WTC11 (cell line): Measurements from ENCODE around the gene ATXN10. TPM values are rescaled to one million over a fixed set of nuclear protein-coding genes. Genes with fewer than 3 reads are reported as not detected.

Experiments used
- ATAC-seq: fragments of 200-7000 bp; cut with Tn5 transposase; 2 replicates; pipeline ENCODE4 v1.10.0; 2021; ENCODE audit warnings: mild to moderate bottlenecking, moderate library complexity
- CTCF ChIA-PET: fragments of 300-600 bp; sonication (Branson Sonifier 250); formaldehyde crosslinking; loops from one replicate; lab custom pipeline; 2021; ENCODE audit warnings: antibody characterized with exemption; lab: Charles Lee
- POLR2A ChIA-PET: fragments of 350-600 bp; sonication (Branson Sonifier 250); formaldehyde crosslinking; loops from one replicate; lab custom pipeline; 2021; ENCODE audit warnings: antibody characterized with exemption; lab: Charles Lee
- DNase-seq: peaks from one replicate; pipeline ENCODE4 v3.0.0; 2021; ENCODE audit warnings: low spot score
- H3K27ac Mint-ChIP-seq: 2 replicates; pipeline ENCODE4 v1.8.0; 2021; ENCODE audit warnings: mixed read lengths
- H3K27me3 Mint-ChIP-seq: 2 replicates; pipeline ENCODE4 v1.8.0; 2021; ENCODE audit warnings: low read depth, mild to moderate bottlenecking, moderate library complexity, mixed read lengths
- H3K36me3 Mint-ChIP-seq: 2 replicates; pipeline ENCODE4 v1.8.0; 2021; ENCODE audit warnings: mixed read lengths
- H3K4me1 Mint-ChIP-seq: 2 replicates; pipeline ENCODE4 v1.8.0; 2022; ENCODE audit warnings: mixed read lengths
- H3K4me3 Mint-ChIP-seq: 2 replicates; pipeline ENCODE4 v1.8.0; 2021; ENCODE audit warnings: mild to moderate bottlenecking, moderate library complexity, mixed read lengths
- H3K9me3 Mint-ChIP-seq: 2 replicates; pipeline ENCODE4 v1.8.0; 2021; ENCODE audit warnings: mixed read lengths
- ARID4B ChIP-seq: sonication (generic); formaldehyde crosslinking; IDR thresholded peaks from 2 replicates; pipeline ENCODE4 v1.8.0; 2023; ENCODE audit warnings: missing genetic modification reagents, mild to moderate bottlenecking, borderline replicate concordance
- CREB1 ChIP-seq: sonication (generic); formaldehyde crosslinking; IDR thresholded peaks from 2 replicates; pipeline ENCODE4 v1.8.0; 2023; ENCODE audit warnings: mild to moderate bottlenecking, missing genetic modification reagents
- ELF4 ChIP-seq: sonication (generic); formaldehyde crosslinking; IDR thresholded peaks from 2 replicates; pipeline ENCODE4 v1.8.1; 2022; ENCODE audit warnings: low read depth, mild to moderate bottlenecking, moderate library complexity, missing genetic modification reagents
- ETV6 ChIP-seq: sonication (generic); formaldehyde crosslinking; IDR thresholded peaks from 2 replicates; pipeline ENCODE4 v1.8.1; 2022; ENCODE audit warnings: mild to moderate bottlenecking, missing genetic modification reagents
- GRHL2 ChIP-seq: fragments of 250-450 bp; sonication (Bioruptor Pico); IDR thresholded peaks from 2 replicates; pipeline ENCODE4 v1.8.0; 2022; ENCODE audit warnings: mild to moderate bottlenecking, moderate library complexity; ENCODE audit not compliant: insufficient replicate concordance, severe bottlenecking
- JUN ChIP-seq: sonication (generic); formaldehyde crosslinking; IDR thresholded peaks from 2 replicates; pipeline ENCODE4 v1.8.0; 2023; ENCODE audit warnings: mild to moderate bottlenecking, missing genetic modification reagents
- MYBL2 ChIP-seq: sonication (generic); formaldehyde crosslinking; IDR thresholded peaks from 2 replicates; pipeline ENCODE4 v1.8.1; 2023; ENCODE audit warnings: mild to moderate bottlenecking, moderate library complexity, missing genetic modification reagents
- NFATC4 ChIP-seq: fragments of 250-450 bp; sonication (Bioruptor Pico); IDR thresholded peaks from 2 replicates; pipeline ENCODE4 v1.9.0; 2021; ENCODE audit warnings: mild to moderate bottlenecking
- SMAD4 ChIP-seq: sonication (generic); formaldehyde crosslinking; IDR thresholded peaks from 2 replicates; pipeline ENCODE4 v1.8.0; 2022; ENCODE audit warnings: mild to moderate bottlenecking, missing genetic modification reagents
- TEAD4 ChIP-seq: sonication (generic); formaldehyde crosslinking; IDR thresholded peaks from 2 replicates; pipeline ENCODE4 v1.8.0; 2022; ENCODE audit warnings: mild to moderate bottlenecking, missing genetic modification reagents
- TP53 ChIP-seq: sonication (generic); formaldehyde crosslinking; IDR thresholded peaks from 2 replicates; pipeline ENCODE4 v1.8.1; 2023; ENCODE audit warnings: mild to moderate bottlenecking, missing genetic modification reagents
- ZNF423 ChIP-seq: fragments of 250-450 bp; sonication (Bioruptor Pico); IDR thresholded peaks from 2 replicates; pipeline ENCODE4 v2.1.2; 2022; ENCODE audit warnings: mild to moderate bottlenecking, moderate library complexity
- total RNA-seq: library from RNA; stranded (reverse); gene quantifications from 3 replicates; pipeline ENCODE4 v1.2.3, GENCODE V29; 2021
- TF ChIP-seq, protein P1 (sequence below): sonication (generic); formaldehyde crosslinking; IDR thresholded peaks from 2 replicates; pipeline ENCODE4 v1.8.0; 2022; ENCODE audit warnings: mild to moderate bottlenecking, missing genetic modification reagents
- TF ChIP-seq, protein P2 (sequence below): fragments of 250-450 bp; sonication (Bioruptor Pico); IDR thresholded peaks from 2 replicates; pipeline ENCODE4 v1.9.0; 2021; ENCODE audit warnings: mild to moderate bottlenecking
- TF ChIP-seq, protein P3 (sequence below): sonication (generic); formaldehyde crosslinking; IDR thresholded peaks from 2 replicates; pipeline ENCODE4 v1.8.1; 2022; ENCODE audit warnings: low read depth, mild to moderate bottlenecking, moderate library complexity, missing genetic modification reagents, borderline replicate concordance

The ATXN10 gene
- total RNA-seq, 1 experiment from 2014 or later: 185 TPM

DNA sequence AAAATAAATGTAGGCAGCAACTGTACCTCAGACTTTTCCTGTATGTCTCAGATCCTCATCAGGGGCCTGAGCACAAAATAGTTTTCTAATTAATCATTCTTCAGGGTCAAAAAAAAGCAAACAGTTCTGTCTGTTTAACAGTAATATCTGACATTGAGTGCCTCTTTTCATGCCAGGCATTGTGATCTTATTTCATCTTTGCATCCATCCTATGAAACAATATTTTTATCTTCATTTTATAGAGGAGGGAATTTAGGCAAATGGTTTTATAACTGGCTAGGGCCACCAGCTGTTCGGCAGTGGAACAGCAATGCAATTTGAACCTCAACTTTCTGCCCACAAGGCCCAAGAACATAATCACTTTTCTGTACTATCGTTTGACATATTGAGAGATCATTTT lies 159.8 kb downstream of the ATXN10 start:
- CTCF ChIA-PET: interaction anchor here (0.6 to 2.4 kb wide), 23 partner anchors 9 to 254 kb away, joined by 3 to 24 read pairs (median 4); partner anchors contain the start of gene ATXN10
- Mint-ChIP-seq H3K27me3 (no peaks in the 10 kb centered on the region), H3K36me3 (peaks cover 8% of the 10 kb centered on the region), H3K4me3 (no peak overlapping the region), H3K4me1 (peaks cover 20% of the 10 kb centered on the region), H3K27ac (no peak overlapping the region), H3K9me3 (peaks cover 6% of the 10 kb centered on the region; the same call in 1 of the 2 replicates)
- no peak for ATAC-seq
- POLR2A ChIA-PET: no interaction called here
- TF ChIP-seq, protein P1, sequence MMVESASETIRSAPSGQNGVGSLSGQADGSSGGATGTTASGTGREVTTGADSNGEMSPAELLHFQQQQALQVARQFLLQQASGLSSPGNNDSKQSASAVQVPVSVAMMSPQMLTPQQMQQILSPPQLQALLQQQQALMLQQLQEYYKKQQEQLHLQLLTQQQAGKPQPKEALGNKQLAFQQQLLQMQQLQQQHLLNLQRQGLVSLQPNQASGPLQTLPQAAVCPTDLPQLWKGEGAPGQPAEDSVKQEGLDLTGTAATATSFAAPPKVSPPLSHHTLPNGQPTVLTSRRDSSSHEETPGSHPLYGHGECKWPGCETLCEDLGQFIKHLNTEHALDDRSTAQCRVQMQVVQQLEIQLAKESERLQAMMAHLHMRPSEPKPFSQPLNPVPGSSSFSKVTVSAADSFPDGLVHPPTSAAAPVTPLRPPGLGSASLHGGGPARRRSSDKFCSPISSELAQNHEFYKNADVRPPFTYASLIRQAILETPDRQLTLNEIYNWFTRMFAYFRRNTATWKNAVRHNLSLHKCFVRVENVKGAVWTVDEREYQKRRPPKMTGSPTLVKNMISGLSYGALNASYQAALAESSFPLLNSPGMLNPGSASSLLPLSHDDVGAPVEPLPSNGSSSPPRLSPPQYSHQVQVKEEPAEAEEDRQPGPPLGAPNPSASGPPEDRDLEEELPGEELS (CRISPR knock-in tag): no peak
- no peak for DNase-seq

- H3K27ac Mint-ChIP-seq: peak overlapping the region; percentile 57
- ATAC-seq: peak; percentile 75
Observed at GRCh38 chr22:45832180-45832579, 160.5 kb downstream of the ATXN10 start.

GRCh38 chr22:45832959-45833580 lies 161.4 kb downstream of the ATXN10 start:
- no peak overlapping the region for H3K27ac Mint-ChIP-seq
- ATAC-seq (no peak), DNase-seq (no peak)
- ChIA-PET POLR2A (no interaction called here), CTCF (interaction anchor here (1.4 to 1.9 kb wide), 3 partner anchors 31 to 49 kb away, joined by 3 to 24 read pairs (median 6); no protein-coding TSS in a partner anchor)
- H3K27me3 Mint-ChIP-seq: no peaks in the 10 kb centered on the region
- peaks cover 20% of the 10 kb centered on the region for H3K4me1 Mint-ChIP-seq
- peaks cover 6% of the 10 kb centered on the region; the same call in 1 of the 2 replicates for H3K9me3 Mint-ChIP-seq
- H3K36me3 Mint-ChIP-seq: peaks cover 6% of the 10 kb centered on the region
- no peak overlapping the region for H3K4me3 Mint-ChIP-seq
- TF ChIP-seq TEAD4 (CRISPR knock-in tag) (no peak), TP53 (no peak), NFATC4 (CRISPR knock-in tag) (no peak), ARID4B (CRISPR knock-in tag) (no peak), ETV6 (CRISPR knock-in tag) (no peak), GRHL2 (CRISPR knock-in tag) (no peak)
- TF ChIP-seq, protein P2, sequence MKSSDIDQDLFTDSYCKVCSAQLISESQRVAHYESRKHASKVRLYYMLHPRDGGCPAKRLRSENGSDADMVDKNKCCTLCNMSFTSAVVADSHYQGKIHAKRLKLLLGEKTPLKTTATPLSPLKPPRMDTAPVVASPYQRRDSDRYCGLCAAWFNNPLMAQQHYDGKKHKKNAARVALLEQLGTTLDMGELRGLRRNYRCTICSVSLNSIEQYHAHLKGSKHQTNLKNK (CRISPR knock-in tag): no peak

More at GRCh38 chr22:45832180-45832579, 160.5 kb downstream of the ATXN10 start:
- peaks cover 7% of the 10 kb centered on the region for H3K36me3 Mint-ChIP-seq
- ChIA-PET CTCF (interaction anchor here (0.5 to 2.4 kb wide), 28 partner anchors 9 to 255 kb away, joined by 3 to 24 read pairs (median 3); partner anchors contain the start of gene ATXN10), POLR2A (no interaction called here)
- DNase-seq: no peak
- H3K27me3 Mint-ChIP-seq: no peaks in the 10 kb centered on the region
- H3K9me3 Mint-ChIP-seq: peaks cover 6% of the 10 kb centered on the region; the same call in 1 of the 2 replicates
- no peak overlapping the region for H3K4me3 Mint-ChIP-seq
- TF ChIP-seq CREB1 (CRISPR knock-in tag): no peak
- no peak for TF ChIP-seq JUN (CRISPR knock-in tag)
- TF ChIP-seq ARID4B (CRISPR knock-in tag): no peak
- TF ChIP-seq, protein P3, sequence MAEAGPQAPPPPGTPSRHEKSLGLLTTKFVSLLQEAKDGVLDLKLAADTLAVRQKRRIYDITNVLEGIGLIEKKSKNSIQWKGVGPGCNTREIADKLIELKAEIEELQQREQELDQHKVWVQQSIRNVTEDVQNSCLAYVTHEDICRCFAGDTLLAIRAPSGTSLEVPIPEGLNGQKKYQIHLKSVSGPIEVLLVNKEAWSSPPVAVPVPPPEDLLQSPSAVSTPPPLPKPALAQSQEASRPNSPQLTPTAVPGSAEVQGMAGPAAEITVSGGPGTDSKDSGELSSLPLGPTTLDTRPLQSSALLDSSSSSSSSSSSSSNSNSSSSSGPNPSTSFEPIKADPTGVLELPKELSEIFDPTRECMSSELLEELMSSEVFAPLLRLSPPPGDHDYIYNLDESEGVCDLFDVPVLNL (CRISPR knock-in tag): no peak
- TF ChIP-seq ZNF423 (CRISPR knock-in tag): peak; percentile 30; the same call in 1 of the 2 replicates
- TF ChIP-seq SMAD4: no peak
- no peak for TF ChIP-seq ELF4
- TF ChIP-seq MYBL2 (CRISPR knock-in tag): no peak
- peaks cover 20% of the 10 kb centered on the region for H3K4me1 Mint-ChIP-seq
